Ovary (tissue), 3 donors: ENCODE measurements around the gene YRDC.

Experiments
- EP300 ChIP-seq: sonication (generic); formaldehyde crosslinking; IDR thresholded peaks from one replicate; pipeline ENCODE4 v1.6.1; 2017; ENCODE audit warnings: antibody characterized with exemption
- POLR2A ChIP-seq: fragments of 450-650 bp; IDR thresholded peaks from one replicate; pipeline ENCODE4 v1.6.1; 2017; ENCODE audit warnings: antibody characterized with exemption, mild to moderate bottlenecking, moderate library complexity
- TF ChIP-seq, protein P1 (sequence below), 3 donors: fragments of 450-650 bp in 2 of 3; fragments of 200-600 bp in 1 of 3; IDR thresholded peaks; one replicate each; pipeline versions ENCODE4 v1.5.1 to v1.8.0; 2016 to 2022; ENCODE audit warnings: antibody characterized with exemption in 3 of 3, mild to moderate bottlenecking in 1 of 3
- donor health status: DM: no; HTN: no; CAD: no.

DNA sequence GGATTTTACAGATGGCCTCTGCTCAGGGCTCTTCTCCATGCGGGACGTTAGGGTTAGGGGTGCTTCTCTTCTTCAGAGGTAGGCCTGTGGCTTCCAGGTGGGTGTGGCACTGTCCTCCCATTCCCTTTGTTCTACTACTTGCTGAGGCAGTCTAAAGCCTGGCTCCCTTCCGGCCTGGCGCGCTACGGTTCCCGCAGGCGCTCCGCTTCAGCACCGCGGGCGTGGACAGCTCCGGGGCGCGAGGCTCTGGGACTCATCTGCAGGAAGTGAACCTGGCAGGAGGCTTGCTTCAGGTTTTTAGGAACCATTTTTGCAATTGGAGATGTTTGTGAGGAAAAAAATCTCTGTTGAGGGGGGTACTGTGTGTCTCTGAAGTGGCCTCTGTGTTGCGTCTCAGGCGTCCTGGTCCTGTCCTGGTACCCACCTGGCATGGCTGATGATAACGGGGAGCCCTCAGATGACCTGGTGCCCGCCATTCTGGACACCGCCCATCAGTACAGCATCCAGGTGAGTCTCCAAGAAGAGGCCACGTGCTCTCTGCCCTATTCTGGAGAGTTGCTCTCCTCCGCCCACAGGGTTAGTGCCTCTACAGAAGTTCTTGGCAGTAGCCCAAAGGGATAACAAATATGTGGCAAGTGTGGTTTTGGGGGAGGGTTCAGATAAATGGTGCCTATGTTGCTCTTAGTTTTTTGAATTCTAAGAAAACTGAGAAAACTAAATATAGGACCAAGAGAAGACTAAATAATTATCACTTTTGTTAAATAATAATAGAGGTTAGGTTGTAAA, 12.5 kb downstream of the YRDC start:
- TF ChIP-seq, protein P1, sequence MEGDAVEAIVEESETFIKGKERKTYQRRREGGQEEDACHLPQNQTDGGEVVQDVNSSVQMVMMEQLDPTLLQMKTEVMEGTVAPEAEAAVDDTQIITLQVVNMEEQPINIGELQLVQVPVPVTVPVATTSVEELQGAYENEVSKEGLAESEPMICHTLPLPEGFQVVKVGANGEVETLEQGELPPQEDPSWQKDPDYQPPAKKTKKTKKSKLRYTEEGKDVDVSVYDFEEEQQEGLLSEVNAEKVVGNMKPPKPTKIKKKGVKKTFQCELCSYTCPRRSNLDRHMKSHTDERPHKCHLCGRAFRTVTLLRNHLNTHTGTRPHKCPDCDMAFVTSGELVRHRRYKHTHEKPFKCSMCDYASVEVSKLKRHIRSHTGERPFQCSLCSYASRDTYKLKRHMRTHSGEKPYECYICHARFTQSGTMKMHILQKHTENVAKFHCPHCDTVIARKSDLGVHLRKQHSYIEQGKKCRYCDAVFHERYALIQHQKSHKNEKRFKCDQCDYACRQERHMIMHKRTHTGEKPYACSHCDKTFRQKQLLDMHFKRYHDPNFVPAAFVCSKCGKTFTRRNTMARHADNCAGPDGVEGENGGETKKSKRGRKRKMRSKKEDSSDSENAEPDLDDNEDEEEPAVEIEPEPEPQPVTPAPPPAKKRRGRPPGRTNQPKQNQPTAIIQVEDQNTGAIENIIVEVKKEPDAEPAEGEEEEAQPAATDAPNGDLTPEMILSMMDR (IDR thresholded peaks at IDR 0.05): no peak
- TF ChIP-seq POLR2A: no peak
- no peak for TF ChIP-seq EP300
